Transverse colon (tissue), 4 donors: ENCODE measurements around the gene METRNL. TPM values are rescaled to one million over a fixed set of nuclear protein-coding genes. Genes with fewer than 3 reads are reported as not detected.

ENCODE experiments used
- DNase-seq: peaks from one replicate; pipeline ENCODE4 v3.0.0-alpha.2; 2019
- H3K27ac ChIP-seq, 4 donors: fragments of 200-600 bp; sonication (generic); 2 replicates each; pipeline ENCODE4 v1.5.1; 2016 to 2018; ENCODE audit warnings: inconsistent platforms in 4 of 4
- H3K27me3 ChIP-seq: fragments of 200-600 bp; sonication (generic); 2 replicates; pipeline ENCODE4 v1.5.1; 2017; ENCODE audit warnings: inconsistent platforms
- H3K36me3 ChIP-seq, 4 donors: fragments of 200-600 bp; sonication (generic); 2 replicates each; pipeline ENCODE4 v1.5.1; 2017 to 2019; ENCODE audit warnings: inconsistent platforms in 4 of 4
- H3K4me1 ChIP-seq, 4 donors: fragments of 200-600 bp; sonication (generic); 2 replicates each; pipeline ENCODE4 v1.5.1; 2017 to 2020; ENCODE audit warnings: inconsistent platforms in 4 of 4
- H3K4me3 ChIP-seq, 4 donors: fragments of 200-600 bp; sonication (generic); 1 replicate in 1 of 4; 2 replicates in 3 of 4; pipeline versions ENCODE4 v1.5.1 to v1.6.1; 2017 to 2019; ENCODE audit warnings: inconsistent platforms in 4 of 4
- H3K9me3 ChIP-seq, 2 donors: fragments of 200-600 bp; sonication (generic); 2 replicates each; pipeline ENCODE4 v1.5.1; 2017 to 2019; ENCODE audit warnings: inconsistent platforms in 2 of 2
- CTCF ChIP-seq, 5 experiments: fragments of 200-600 bp in 3 of 5; fragments of 450-650 bp in 2 of 5; sonication (generic) in 3 of 5; IDR thresholded peaks; 1 replicate in 2 of 5; 2 replicates in 3 of 5; pipeline ENCODE4 v1.5.1; 2016 to 2017; ENCODE audit warnings: antibody characterized with exemption in 5 of 5, inconsistent platforms in 3 of 5, mild to moderate bottlenecking in 2 of 5, moderate library complexity in 1 of 5
- EP300 ChIP-seq: sonication (generic); formaldehyde crosslinking; IDR thresholded peaks from one replicate; pipeline ENCODE4 v1.6.1; 2017; ENCODE audit warnings: antibody characterized with exemption, low read depth
- POLR2A ChIP-seq: fragments of 450-650 bp; IDR thresholded peaks from one replicate; pipeline ENCODE4 v1.6.1; 2016; ENCODE audit warnings: antibody characterized with exemption, mild to moderate bottlenecking, moderate library complexity
- POLR2AphosphoS5 ChIP-seq, 3 donors: sonication (generic); formaldehyde crosslinking; IDR thresholded peaks; one replicate each; pipeline ENCODE4 v1.6.1; 2016; ENCODE audit warnings: antibody characterized with exemption in 3 of 3
- WGBS, 2 donors: methylation state at CpG; one replicate each; pipeline ENCODE4 v1.1.5; 2018; ENCODE audit warnings: low coverage in 1 of 2; 5-methylcytosine and 5-hydroxymethylcytosine counted together
- in situ Hi-C, 4 donors: fragments of 200-750 bp; cut with MboI; loops; one replicate each; pipeline versions ENCODE4 v1.15.0 to v1.15.1; 2017; ENCODE audit warnings: low sequenced_read_pairs in 3 of 4, low pct_ligation_motif_present in 1 of 4, low pct_unique_long_range_greater_than_20kb in 1 of 4
- intact Hi-C: fragments of 100-400 bp; cut with DNase I; formaldehyde crosslinking; loops from one replicate; pipeline ENCODE4 v1.15.1; 2023; ENCODE audit warnings: low total_unique reads
- total RNA-seq, 4 donors: library from RNA; depleted of rRNA; stranded (reverse); fragments of >200 nt; gene quantifications; one replicate each; pipeline ENCODE4 v1.1.0, GENCODE V29; 2016

The METRNL gene
- total RNA-seq, 4 donors from 2014 or later, result 46.8 to 325 (median 112) TPM

- 48% methylated on average over 17 of the region's 24 CpGs; no CpG with 5 or more reads in 1 of the 2 donors for WGBS, 2 donors
- Histone ChIP-seq H3K27ac (no peak overlapping the region), H3K9me3 (no peaks in the 10 kb centered on the region), H3K4me3 (no peak overlapping the region), H3K4me1 (peaks cover 0 to 19% (median 8%) of the 10 kb centered on the region in 4 donors), H3K36me3 (no peaks in the 10 kb centered on the region), H3K27me3 (peaks cover 48% of the 10 kb centered on the region)
- intact Hi-C loops (no loop called here), in situ Hi-C loops (no loop called here)
- DNase-seq, result no peak
- no peak for TF ChIP-seq POLR2A
- no peak for TF ChIP-seq EP300
- TF ChIP-seq CTCF (IDR thresholded peaks at IDR 0.05), result no peak
Measured at GRCh38 chr17:83124871-83125514, 45.6 kb downstream of the METRNL start.

GRCh38 chr17:83125515-83126274 lies 46.3 kb downstream of the METRNL start:
- no peak overlapping the region for H3K4me3 ChIP-seq
- no peaks in the 10 kb centered on the region for H3K36me3 ChIP-seq
- H3K4me1 ChIP-seq, result peaks cover 0 to 15% (median 8%) of the 10 kb centered on the region in 4 donors
- peak; percentile 61 for DNase-seq
- no peak overlapping the region for H3K27ac ChIP-seq
- in situ Hi-C loops, result no loop called here
- no peaks in the 10 kb centered on the region for H3K9me3 ChIP-seq
- peak; percentile 30 for TF ChIP-seq EP300
- no peak for TF ChIP-seq CTCF (IDR thresholded peaks at IDR 0.05)
- 28 to 33% methylated on average over 9 to 15 of the region's 21 CpGs for WGBS, 2 donors
- intact Hi-C loops, result no loop called here
- H3K27me3 ChIP-seq, result peaks cover 48% of the 10 kb centered on the region

- no peak overlapping the region for H3K27ac ChIP-seq
- 69 to 94% methylated on average over 3 to 9 of the region's 12 CpGs for WGBS, 2 donors
- no peaks in the 10 kb centered on the region for H3K36me3 ChIP-seq
- TF ChIP-seq EP300 (no peak), POLR2AphosphoS5 (IDR thresholded peaks at IDR 0.05) (no peak), CTCF (IDR thresholded peaks at IDR 0.05) (no peak), POLR2A (no peak)
- peaks cover 48% of the 10 kb centered on the region for H3K27me3 ChIP-seq
- no peak overlapping the region for H3K4me3 ChIP-seq
- in situ Hi-C loops (no loop called here), intact Hi-C loops (no loop called here)
- H3K9me3 ChIP-seq, result no peaks in the 10 kb centered on the region
- peaks cover 0 to 15% (median 8%) of the 10 kb centered on the region in 4 donors for H3K4me1 ChIP-seq
- DNase-seq, result no peak
Measured at GRCh38 chr17:83126275-83126811, 46.9 kb downstream of the METRNL start.

DNA sequence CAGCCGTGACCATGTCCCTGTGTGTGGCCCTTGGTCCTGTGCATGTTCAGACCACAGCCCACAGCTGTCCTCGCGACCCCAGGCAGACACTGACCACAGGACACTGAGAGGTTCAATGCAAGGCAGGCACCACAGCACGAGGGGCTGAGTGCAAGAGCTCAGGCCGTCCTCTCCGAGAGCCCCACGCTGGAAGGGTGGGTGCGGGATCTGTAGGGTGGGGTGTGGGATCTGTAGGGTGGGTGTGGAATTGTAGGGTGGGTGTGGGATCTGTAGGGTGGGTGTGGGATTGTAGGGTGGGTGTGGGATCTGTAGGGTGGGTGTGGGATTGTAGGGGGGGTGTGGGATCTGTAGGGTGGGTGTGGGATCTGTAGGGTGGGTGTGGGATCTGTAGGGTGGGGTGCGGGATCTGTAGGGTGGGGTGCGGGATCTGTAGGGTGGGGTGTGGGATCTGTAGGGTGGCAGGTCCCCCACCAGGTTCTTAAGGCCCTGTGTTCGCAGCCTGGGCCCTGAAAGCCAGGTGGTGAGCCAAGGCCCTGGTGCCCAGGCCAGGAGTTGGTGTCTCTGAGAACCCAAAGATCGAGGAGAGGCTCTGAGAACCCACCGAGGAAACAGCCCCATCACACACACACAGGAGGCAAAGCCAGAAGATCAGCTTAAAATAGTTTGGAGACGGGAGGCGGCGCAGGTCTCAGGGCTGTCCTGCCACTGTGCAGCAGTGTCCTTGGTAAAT lies 48.2 kb downstream of the METRNL start:
- Histone ChIP-seq H3K27ac (no peak overlapping the region), H3K4me3 (no peak overlapping the region), H3K9me3 (no peaks in the 10 kb centered on the region), H3K27me3 (peaks cover 36% of the 10 kb centered on the region), H3K36me3 (no peaks in the 10 kb centered on the region), H3K4me1 (peaks cover 0 to 15% (median 8%) of the 10 kb centered on the region in 4 donors)
- TF ChIP-seq CTCF (IDR thresholded peaks at IDR 0.05), result no peak
- TF ChIP-seq POLR2A, result no peak
- no peak for TF ChIP-seq POLR2AphosphoS5 (IDR thresholded peaks at IDR 0.05)
- TF ChIP-seq EP300, result no peak
- in situ Hi-C loops, result no loop called here
- WGBS, 2 donors, result 91 to 93% methylated on average over 5 to 8 of the region's 16 CpGs
- intact Hi-C loops, result no loop called here
- no peak for DNase-seq
